Heart right ventricle (tissue), 16 donors: Measurements from ENCODE around the gene WDCP. TPM values are rescaled to one million over a fixed set of nuclear protein-coding genes. Genes with fewer than 3 reads are reported as not detected.
A peak's percentile ranks its signal among the peaks of the same experiment; 100 is the strongest.

Experiments
- ATAC-seq, 8 donors: fragments of 200-7000 bp; cut with Tn5 transposase; one replicate each; pipeline ENCODE4 v1.9.1; 2020; ENCODE audit warnings: mild to moderate bottlenecking in 8 of 8, moderate library complexity in 8 of 8, moderate number of reproducible peaks in 1 of 8
- DNase-seq, 2 donors: peaks; one replicate each; pipeline ENCODE4 v3.0.0-alpha.2; 2020
- H3K27ac ChIP-seq, 10 donors: fragments of 200-600 bp; sonication (generic) in 2 of 10; one replicate each; pipeline versions ENCODE4 v1.5.0 to v1.8.0; 2020 to 2022; ENCODE audit warnings: mild to moderate bottlenecking in 3 of 10
- H3K27me3 ChIP-seq, 7 donors: fragments of 200-600 bp; one replicate each; pipeline ENCODE4 v1.8.0; 2021 to 2022; ENCODE audit warnings: mild to moderate bottlenecking in 2 of 7
- H3K36me3 ChIP-seq, 9 donors: fragments of 200-600 bp; sonication (generic) in 1 of 9; one replicate each; pipeline versions ENCODE4 v1.5.0 to v1.8.0; 2020 to 2022; ENCODE audit warnings: mild to moderate bottlenecking in 2 of 9
- H3K4me1 ChIP-seq, 9 donors: fragments of 200-600 bp; sonication (generic) in 1 of 9; one replicate each; pipeline versions ENCODE4 v1.5.0 to v1.8.0; 2020 to 2022; ENCODE audit warnings: mild to moderate bottlenecking in 4 of 9
- H3K4me3 ChIP-seq, 10 donors: fragments of 200-600 bp; sonication (generic) in 2 of 10; one replicate each; pipeline versions ENCODE4 v1.5.0 to v1.8.0; 2020 to 2022; ENCODE audit warnings: mild to moderate bottlenecking in 7 of 10, moderate library complexity in 2 of 10
- H3K9me3 ChIP-seq, 11 donors: fragments of 200-600 bp in 10 of 11; sonication (generic) in 2 of 11; one replicate each; pipeline versions ENCODE4 v1.5.0 to v1.8.0; 2013 to 2022; ENCODE audit warnings: mild to moderate bottlenecking in 2 of 11, control low read depth in 1 of 11, moderate library complexity in 1 of 11
- CTCF ChIP-seq, 9 donors: fragments of 200-600 bp; sonication (generic) in 2 of 9; IDR thresholded peaks; one replicate each; pipeline versions ENCODE4 v1.5.0 to v1.8.0; 2021 to 2022; ENCODE audit warnings: antibody characterized with exemption in 9 of 9, mild to moderate bottlenecking in 5 of 9, moderate library complexity in 1 of 9
- WGBS, 2 donors: extraction: QIAGEN DNeasy Blood & Tissue Kit; methylation state at CpG; one replicate each; pipeline ENCODE4 v1.1.7; 2013; ENCODE audit warnings: inconsistent platforms in 1 of 2; 5-methylcytosine and 5-hydroxymethylcytosine counted together
- intact Hi-C, 10 donors: fragments of 100-400 bp; cut with DNase I; formaldehyde crosslinking; loops; one replicate each; pipeline versions ENCODE4 v1.11.1 to v1.14.2; 2022
- polyA plus RNA-seq, 2 donors: library from polyadenylated mRNA; stranded (reverse); fragments of 200-250 nt; gene quantifications; one replicate each; pipeline ENCODE4 v1.2.3, GENCODE V29; 2013
- total RNA-seq, 10 donors: library from RNA; stranded (reverse); fragmentation: NEBNext Ultra II Directional in 3 of 10; extraction: Animal tissue kit (Norgen Biotek cat#: 25700) in 3 of 10; gene quantifications; one replicate each; pipeline versions ENCODE4 v1.2.1 to v1.2.4, GENCODE V29; 2021 to 2023
- donor health status: Arrhythmogenic right ventricular cardiomyopathy.
- donor health status: ischemic (EF 13 %, LVEDD 7.1; RV severe dilation, severe dysfunction).
- donor health status: healthy with polysubstance abuse.
- donor health status: DM: no; HTN: yes; CAD: no.
- donor health status: DM: no; HTN: no; CAD: no.
- donor health status: ischemic (EF 25% LVEDD 6.9; RV normal size, moderate dysfunction).
- donor health status: ischemic (EF 25% LVEDD 5.7; RV mildly dilated, moderate dysfunction).
- donor health status: healthy.
- donor health status: DM: yes; HTN: yes; CAD: no.
- donor health status: Ischemic cardiomyopathy.
- donor health status: ischemic (EF 35%, LVEDD 5.7; RV mildly dilated, moderate dysfunction).
- donor health status: nonischemic (EF 11% LVEDD 7.7; RV severe dilation, severe dysfunction).
- donor health status: DM: yes; HTN: yes; CAD: no.
- donor health status: PGD.
- donor health status: ischemic (EF 29% LVEDD 5.4; RV normal size, mild dysfunction).
- donor health status: nonischemic (EF 23%, LVEDD 6.1; RV moderate dilation, normal function).

WDCP gene
- total and polyA plus RNA-seq, 12 donors, result 1.8 to 10.1 (median 6.0) TPM

DNA sequence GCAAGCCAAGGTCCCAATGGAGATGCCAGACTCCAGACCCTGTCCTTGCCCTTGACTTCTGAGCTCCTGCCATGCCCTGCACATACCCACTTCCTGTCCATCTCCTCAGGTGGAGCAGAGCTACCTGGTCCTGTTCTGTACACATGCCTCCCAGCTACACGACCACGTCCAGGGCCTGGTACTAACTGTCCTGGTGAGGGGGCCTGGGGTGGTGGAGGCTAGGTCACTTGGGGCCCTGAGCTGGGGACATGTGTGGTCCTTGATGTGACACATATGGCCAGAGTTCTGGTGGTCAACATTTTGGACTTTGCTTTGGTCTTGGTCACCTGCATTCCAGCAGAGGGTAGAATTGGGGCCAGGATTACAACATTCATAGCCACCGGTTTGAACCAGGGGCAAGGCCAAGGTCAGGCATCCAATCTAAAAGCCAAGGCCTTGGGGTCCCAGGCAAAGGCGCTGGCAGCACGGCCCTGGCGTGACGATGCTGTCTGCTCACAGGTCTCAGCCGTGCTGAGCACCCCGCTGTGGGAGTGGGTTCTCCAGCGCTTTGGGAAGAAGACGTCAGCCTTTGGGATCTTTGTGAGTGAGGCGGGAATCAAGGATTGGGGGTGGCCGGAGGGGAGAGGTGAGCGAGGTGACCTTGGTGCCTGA lies 24.7 kb downstream of the WDCP start:
- H3K27me3 ChIP-seq, result no peaks in the 10 kb centered on the region
- no peak for TF ChIP-seq CTCF (IDR thresholded peaks at IDR 0.05)
- intact Hi-C loops, result no loop called here
- H3K4me3 ChIP-seq, result no peak overlapping the region
- H3K4me1 ChIP-seq, result no peaks in the 10 kb centered on the region
- ATAC-seq, result no peak
- H3K36me3 ChIP-seq, result peaks cover 0 to 46% (median 0%) of the 10 kb centered on the region in 9 donors
- no peak overlapping the region for H3K27ac ChIP-seq
- WGBS, 2 donors, result 93% methylated on average over 14 of the region's 14 CpGs
- no peak for DNase-seq
- H3K9me3 ChIP-seq, result no peaks in the 10 kb centered on the region

- Histone ChIP-seq H3K36me3 (peaks cover 0 to 35% (median 0%) of the 10 kb centered on the region in 9 donors), H3K9me3 (no peaks in the 10 kb centered on the region), H3K27ac (no peak overlapping the region), H3K27me3 (no peaks in the 10 kb centered on the region), H3K4me1 (no peaks in the 10 kb centered on the region), H3K4me3 (no peak overlapping the region)
- DNase-seq (no peak), ATAC-seq (peak in 1 of 8 donors; percentile 45)
- TF ChIP-seq CTCF (IDR thresholded peaks at IDR 0.05), result peak in 2 of 9 donors; percentile 25 to 30
- intact Hi-C loops, result no loop called here
- 78 to 79% methylated on average over 19 of the region's 19 CpGs for WGBS, 2 donors
These were observed 25.8 kb downstream of the WDCP start for GRCh38 chr2:24021122-24021998.

DNA sequence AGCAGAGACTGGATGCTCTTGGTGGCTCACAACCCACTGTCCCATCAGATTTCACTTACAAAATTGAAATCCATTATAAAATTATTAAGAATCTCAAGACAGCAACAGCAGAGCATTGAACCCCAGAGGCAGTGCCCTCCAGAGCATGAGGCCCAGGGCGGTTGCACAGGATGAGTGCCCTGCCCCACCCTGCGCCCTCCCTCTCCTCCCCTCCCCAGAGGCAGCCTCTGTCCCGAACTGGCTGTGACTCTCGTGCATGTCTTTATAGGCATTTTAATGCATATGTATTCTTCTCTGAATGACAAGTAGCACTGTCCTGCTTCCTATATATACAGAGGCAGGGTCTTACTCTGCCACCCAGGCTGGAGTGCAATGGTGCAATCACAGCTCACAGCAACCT lies 26.9 kb downstream of the WDCP start:
- WGBS, 2 donors, result 85 to 86% methylated on average over 4 of the region's 4 CpGs

More for the DNA sequence above, 26.9 kb downstream of the WDCP start:
- Histone ChIP-seq H3K36me3 (peaks cover 0 to 24% (median 0%) of the 10 kb centered on the region in 9 donors), H3K4me3 (no peak overlapping the region), H3K27me3 (no peaks in the 10 kb centered on the region), H3K9me3 (no peaks in the 10 kb centered on the region), H3K27ac (no peak overlapping the region), H3K4me1 (no peaks in the 10 kb centered on the region)
- no peak for TF ChIP-seq CTCF (IDR thresholded peaks at IDR 0.05)
- no peak for ATAC-seq
- no peak for DNase-seq
- intact Hi-C loops, result no loop called here
